GM19193 (cell line): ENCODE data around the gene TCF21.

Source experiments
- POLR2A ChIP-seq: IDR thresholded peaks from 4 replicates; pipeline ENCODE4 v1.6.1; 2011; ENCODE audit not compliant: insufficient read depth, insufficient read length; ENCODE audit errors: extremely low read depth

The TCF21 gene

DNA sequence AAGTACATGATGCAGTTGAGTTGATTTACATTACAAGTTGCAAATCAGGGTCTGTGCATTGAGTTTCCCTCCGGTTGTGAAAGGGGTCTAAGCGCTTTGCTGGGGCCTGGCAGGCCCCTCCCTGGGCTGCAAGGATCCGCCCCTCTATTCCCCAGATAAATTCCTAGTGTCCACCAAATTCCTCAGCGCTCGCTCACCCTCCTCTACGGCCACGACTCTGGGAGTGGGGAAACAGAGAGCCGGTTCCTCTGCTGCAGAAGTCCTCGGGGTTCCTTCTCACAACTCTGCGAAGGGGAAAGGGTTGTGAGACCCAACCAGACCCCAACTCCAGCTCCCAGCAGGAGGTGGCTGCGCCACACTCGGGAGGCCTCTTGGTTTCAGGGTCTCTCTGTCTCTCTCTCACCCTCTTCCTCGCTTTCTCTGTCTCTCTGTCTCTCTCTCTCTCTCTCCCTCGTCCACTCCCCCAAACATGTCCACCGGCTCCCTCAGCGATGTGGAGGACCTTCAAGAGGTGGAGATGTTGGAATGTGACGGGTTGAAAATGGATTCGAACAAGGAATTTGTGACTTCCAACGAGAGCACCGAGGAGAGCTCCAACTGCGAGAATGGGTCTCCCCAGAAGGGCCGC, at the start of gene TCF21:
TCF21 (plus strand) TSS at position 185 of the 628 bp plus-strand sequence; CDS start at position 470, 285 bp downstream.
- TF ChIP-seq POLR2A, result no peak

DNA sequence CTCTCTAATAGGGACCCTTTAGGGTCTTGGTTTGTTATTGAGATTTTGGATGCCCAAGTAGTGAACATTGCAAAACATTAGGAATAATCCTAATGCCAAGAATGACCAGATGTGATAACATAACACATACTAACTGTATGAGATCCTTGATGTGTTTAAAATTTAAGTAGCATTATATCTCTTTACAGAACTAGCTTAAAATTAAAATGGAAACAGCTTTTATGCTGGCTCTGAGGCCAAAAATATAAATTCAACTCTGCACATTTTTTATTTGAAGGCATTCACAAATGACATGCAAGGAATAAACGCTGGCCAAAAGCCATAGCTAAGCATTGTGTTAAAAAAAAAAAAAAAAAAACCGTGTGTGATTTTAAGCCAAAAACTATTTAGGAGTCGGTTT, 47.7 kb upstream of the TCF21 start:
- no peak for TF ChIP-seq POLR2A

DNA sequence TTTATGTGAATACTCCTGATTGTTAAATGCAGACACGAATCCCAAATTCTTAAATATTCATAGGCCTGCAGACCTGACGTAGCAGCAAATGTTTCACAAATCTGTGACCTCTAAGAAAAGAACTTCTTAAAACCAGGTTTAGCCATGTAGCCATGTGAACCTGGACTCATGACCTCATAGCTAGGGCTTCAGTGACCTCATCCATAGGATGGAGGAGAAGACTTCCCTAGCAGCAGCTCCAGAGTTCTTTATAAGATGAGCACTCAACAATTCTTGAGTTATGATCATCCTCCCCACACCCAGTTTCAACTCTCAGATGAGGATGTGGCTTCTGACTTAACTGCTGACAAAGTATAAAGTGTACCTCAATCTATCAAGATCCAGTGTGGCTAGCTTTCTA, 45.8 kb upstream of the TCF21 start:
- TF ChIP-seq POLR2A, result no peak

DNA sequence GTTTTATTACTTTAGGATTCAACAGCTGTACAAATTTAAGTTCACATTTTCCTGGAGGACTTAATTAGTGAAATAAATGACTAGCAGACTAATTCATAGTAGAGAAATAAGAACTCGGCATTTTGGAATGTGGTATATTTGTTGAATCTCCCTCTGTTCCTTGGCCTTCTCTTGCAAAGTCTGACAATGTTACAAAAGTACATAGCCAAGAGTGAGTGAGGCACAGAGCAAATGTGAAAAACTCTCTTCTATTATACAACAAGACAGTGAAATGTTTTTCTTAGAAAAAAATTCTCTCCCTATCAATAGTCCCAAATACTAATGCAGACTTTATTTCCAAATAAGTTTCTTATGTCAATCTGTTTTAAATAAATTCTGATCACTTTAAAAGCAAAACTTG, 44.2 kb upstream of the TCF21 start:
- no peak for TF ChIP-seq POLR2A

DNA sequence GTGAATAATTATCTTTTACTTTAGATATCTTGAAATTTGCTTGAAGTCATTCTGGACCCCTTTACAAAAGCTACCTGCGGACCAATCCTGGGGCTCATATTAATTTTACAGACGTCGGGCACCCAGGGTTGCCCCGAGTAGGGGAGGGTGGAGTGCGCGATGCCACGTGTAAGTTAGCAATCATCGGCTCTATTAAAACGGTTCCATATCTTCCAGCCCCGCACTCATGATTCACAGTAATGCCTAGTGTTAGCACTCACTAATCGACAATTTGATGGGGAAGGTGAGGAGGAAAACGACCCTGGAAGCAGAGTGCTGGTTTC, 34.9 kb upstream of the TCF21 start:
- no peak for TF ChIP-seq POLR2A

DNA sequence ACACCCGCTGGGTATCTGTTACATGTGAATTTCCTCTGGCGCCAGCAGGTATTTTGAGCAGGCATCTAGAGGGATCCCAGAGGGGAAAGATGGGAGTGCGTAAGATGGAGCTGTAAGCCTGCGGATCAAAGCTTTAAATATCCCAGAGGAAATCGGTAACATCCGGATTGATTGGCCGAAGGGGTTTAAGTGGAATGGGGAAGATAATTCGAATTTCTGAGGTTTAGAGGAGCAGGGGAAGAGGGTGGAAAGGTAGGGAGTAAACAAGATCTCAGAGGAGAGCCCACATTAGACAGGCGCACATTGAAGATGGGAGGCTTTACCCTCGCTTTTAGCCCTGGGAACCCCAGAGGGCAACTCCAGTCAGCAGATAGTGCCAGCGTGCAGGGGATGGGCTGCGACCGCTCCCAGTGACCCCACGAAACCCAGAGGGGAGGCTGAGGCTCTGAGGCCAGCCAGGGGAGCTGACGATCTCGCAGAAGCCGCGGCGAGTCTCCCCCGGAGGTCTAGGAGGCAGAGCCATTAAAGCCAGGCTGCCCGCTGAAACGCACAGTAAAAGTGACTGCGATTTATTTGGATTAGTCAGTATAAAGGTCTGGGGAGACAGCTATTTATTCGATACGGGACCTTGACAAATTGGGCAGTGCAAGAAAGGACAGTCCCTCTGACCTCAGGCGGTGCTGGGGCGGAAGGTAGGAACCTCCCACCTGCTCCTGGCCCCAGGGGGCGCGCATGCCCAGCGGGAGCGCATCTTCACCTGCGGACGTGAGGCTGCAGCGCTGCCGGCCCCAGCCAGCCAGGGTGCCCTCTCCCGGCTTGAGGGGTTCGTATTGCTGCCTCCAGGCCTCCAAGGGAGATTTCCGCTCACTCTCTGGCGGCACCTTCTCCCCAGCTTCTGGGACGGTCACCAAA, 34.3 kb upstream of the TCF21 start:
- no peak for TF ChIP-seq POLR2A

DNA sequence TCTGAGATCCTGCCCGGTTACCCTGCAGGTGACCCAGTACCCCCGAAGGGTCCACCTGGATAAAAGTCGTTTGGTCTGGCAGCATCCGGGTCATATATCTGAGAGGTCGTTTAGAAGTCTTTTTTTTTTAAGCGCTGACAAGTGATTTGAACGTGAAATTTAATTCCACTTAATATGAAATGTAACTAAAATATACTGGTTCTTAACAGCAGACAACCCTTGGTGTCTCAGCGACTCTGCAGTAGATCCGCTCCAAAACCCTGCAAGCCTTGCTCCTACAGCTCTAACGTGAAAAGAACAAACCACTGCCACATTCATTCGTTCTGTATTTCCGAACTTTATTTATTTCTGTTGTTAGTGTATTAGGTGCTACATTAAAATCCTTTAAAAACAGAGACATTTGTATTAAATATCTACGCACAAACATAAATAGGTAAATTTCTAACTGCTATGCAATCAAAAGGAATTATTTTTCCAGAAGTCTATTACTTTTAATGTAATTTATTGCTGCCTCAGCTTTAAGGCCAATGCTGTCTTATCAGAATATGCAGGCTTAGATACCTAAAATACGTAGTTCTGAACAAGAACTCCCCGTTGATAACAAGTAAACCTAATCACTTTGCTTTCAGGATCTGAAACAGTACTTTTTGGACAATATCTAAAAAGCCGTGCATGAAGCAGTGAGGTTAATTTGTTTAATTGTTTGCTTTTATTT, 33.5 kb upstream of the TCF21 start:
- no peak for TF ChIP-seq POLR2A

DNA sequence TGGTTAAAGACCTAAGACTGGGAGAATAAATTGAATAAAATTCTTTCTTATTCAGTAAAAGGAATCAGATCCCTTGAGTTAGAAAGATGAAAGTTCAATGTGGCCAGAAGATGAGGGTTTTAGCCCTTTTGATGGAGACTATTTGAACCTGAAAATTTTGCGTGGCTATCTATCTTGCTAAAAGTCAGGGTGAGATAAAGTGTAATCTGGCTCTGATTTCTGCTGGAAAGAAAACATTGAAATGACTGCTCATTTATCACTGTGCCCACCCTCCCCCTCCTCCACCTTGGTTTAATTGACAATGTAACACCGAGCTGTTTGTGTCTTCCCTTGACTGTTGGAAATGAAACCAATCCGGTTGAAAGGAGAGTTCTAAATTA, 32.9 kb upstream of the TCF21 start:
- no peak for TF ChIP-seq POLR2A

DNA sequence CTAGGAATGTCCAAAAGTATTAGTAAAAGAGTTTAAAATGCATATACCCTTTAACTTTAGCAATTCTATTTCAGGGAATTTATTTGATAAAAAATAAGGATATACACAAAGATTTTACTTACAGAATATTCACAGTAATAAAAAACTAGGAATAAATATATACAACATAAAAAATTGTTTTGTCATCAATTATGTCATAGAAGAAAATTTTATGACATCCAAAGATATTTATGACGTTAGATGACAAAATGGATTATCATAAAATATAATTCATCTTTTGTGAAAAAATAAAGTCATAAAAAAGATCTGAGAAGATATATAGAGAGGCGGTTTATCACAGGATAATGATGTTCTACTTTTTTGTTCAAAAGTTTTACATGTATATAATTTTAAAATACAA, 32.0 kb upstream of the TCF21 start:
- TF ChIP-seq POLR2A, result no peak

DNA sequence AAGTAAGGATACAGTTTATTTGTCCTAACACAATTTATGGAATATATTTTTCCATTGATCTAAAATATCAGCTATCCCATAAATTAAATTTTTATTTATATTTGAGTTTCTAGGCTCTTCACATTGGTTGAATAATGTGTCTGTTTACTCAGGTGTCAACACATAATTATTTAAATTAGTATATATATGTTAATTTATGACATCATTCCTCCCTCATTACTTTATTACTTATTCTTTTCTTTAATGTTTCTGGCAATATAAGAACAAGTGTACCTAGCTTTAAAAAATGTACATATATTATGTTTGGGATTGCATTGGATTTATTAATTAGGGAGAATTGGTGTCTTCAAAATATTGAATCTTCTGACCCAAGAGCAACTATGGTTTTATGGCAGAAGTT, 31.2 kb upstream of the TCF21 start:
- no peak for TF ChIP-seq POLR2A

DNA sequence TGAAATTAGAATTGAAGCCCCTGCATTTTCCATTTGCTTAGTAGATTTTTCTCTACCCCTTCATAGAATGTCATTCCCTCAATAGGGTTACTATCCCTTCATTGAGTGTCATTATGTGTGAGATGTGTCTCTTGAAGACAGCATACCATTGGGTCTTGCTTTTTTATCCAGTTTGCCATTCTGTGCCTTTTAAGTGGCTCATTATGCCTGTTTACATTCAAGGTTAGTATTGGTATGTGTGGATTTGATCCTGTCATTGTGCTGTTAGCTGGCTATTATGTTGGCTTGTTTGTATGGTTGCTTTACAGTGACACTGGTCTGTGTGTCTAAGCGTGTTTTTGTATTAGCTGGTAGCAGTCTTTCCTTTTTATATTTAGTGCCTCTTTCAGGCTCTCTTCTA, 25.7 kb upstream of the TCF21 start:
- TF ChIP-seq POLR2A, result no peak

DNA sequence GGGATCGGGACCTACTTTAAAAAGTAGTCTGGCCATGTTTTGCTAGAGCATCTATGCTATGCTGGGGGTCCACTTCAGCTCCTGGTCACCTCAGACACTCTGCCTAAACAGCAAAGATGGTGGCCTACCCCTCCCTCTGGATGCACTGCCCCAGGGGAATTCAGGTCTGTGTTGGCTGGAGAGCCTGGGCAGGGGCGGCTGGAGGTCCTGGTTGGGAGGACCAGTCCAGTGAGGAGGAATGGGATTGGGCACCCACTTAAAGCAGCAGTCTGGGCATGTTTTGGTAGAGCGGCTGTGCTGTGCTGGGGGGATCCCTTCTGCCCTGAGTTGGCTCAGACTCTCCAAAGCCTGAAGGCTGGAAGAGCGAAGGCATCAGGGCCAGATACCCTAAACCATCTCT, 23.2 kb upstream of the TCF21 start:
- no peak for TF ChIP-seq POLR2A

DNA sequence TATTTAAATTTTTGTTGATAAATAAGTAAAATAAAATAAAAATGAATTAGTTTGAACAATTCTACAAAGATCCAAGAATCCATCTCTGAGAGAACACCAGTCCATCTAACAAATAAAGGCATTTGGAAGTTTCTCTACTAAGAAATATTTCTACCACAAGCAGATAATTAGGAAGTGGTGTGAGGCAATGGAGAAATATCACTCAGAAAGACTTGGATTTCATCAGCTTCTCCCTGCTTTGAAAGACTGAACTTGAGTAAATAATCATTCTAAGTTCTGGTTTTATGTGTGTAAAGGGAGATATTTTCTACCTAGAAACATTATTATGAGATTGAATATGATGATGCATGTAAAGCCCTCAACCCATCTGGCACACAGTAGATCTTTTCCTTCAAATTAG, 17.8 kb upstream of the TCF21 start:
- no peak for TF ChIP-seq POLR2A

DNA sequence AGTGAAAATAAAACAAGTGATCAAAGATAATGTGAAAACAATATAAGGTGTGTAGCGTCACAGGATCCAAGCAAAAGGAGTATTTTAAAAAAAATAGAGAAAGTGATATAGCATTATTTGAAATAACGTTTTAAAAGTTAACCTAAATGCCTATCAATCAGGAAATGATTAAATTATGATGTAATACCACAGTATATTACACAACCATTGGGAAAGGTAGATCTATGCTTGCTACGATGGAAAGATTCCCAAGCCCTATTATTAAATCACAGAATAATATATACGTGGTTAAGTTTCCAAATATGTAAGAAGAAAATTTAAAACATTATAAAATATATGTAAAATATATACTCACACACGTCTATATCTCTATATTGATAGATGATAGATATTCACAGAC, 15.4 kb upstream of the TCF21 start:
- no peak for TF ChIP-seq POLR2A

DNA sequence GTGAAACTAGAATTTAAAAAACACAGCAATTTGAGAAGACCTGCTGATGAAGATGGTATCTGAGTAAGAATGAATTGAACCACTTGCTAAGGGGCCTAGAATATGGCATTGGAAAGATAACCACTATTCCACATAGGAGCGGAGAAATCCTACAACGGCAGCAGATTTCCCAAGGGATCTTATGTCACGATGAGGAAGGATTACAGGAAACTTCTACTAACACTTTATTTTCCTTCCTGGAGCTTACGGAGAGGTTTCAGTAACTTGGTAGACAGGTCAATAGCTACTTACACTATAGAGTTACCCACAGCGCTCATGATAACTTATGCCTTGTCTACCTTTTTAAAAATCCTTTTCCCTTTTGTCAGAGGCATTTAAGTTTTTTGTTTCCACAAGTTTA, 11.8 kb upstream of the TCF21 start:
- TF ChIP-seq POLR2A, result no peak

DNA sequence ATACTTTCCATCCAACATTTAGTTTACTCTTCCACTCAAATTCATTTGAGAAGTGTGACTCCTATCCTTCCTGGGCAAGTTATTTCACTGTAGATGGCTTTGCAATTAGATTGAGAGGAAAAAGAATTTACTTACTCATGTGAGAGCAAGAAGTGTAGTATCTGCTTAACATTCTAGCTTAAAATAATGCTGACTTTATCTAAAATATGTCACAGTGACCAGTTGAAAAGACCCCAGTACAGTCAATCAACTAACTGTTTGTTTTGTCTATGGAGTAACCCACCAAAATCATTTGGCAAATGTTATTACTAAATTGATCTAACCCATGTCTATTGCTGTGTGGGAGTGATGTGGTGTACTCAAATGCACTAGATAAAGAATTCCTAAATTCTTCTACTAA, 8.9 kb upstream of the TCF21 start:
- TF ChIP-seq POLR2A, result no peak

DNA sequence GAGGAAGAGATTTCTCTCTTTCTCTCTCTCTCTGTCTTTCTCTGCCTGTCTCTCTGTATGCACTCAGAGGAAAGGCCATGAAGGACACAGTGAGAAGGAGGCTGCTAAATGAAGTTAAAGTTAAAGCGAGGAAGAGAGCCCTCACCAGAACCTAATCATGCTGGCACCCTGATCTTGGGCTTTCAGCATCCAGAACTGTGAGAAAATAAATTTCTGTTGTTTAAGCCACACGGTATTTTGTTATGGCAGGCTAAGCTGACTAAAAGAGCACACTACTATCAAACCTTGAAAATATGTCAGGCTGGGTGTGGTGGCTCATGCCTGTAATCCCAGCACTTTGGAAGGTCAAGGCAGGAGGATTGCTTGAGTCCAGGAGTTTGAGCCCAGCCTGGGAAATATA, 8.0 kb upstream of the TCF21 start:
- TF ChIP-seq POLR2A, result no peak
